ENCODE measurements around the gene CFAP251.

CFAP251 gene

DNA sequence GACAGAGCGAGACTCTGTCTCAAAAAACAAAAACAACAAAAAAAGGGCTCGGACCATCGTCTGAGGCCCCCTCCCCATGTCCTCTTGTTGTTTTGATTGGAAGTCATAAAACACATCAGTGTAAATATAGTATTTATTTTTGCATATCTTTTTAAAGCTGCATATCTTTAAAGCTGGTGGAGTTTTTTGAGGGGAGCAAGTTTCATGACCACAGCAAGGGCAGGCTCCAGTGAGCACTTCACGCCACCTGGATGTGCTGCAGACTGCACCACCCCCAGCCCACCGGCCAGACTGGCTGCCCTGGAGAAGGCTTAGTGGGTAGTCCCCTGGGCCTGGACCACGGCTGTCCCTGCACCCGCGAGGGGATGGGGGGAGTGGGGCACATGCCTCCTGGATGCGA lies 91.3 kb downstream of the CFAP251 start:
- DNase-seq = no peak

DNA sequence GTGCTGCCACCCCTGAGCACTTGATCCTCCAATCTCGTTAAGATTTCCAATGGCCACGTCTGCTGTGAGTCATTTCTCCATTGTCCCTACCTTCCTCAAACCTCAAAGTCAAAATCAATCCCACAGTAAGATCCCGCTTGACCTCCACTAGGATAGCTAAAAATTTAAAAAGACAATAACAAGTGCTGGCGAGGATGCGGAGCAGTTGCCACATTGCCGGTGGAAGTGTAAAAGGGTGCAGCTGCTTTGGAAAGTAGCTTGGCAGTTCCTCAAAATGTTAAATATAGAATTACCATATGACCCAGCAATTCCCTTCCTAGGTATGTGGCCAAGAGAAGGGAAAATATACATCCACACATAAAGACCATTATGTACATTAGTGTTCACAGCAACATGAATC lies 93.8 kb downstream of the CFAP251 start:
- DNase-seq = no peak

GRCh38 chr12:122013136-122013535 lies 94.7 kb downstream of the CFAP251 start:
- no peak for DNase-seq

GRCh38 chr12:122013791-122014590 lies 95.6 kb downstream of the CFAP251 start:
- DNase-seq = no peak

DNA sequence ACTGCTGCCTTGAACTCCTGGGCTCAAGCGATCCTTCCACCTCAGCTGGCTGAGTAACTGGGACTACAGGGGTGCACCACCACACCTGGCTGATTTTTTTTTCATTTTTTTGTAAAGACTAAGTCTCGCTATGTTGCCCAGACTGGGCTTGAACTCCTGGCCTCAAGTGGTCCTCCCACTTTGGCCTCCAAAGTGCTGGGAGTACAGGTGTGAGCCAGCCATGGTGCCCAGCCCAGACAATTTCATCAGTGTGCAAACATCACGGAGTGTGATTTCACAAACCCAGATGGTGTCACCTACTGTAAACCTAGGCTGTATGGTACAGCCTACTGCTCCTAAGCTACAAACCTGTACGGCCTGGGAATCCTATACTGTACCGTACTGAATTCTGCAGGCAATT lies 96.4 kb downstream of the CFAP251 start:
- no peak for DNase-seq

DNA sequence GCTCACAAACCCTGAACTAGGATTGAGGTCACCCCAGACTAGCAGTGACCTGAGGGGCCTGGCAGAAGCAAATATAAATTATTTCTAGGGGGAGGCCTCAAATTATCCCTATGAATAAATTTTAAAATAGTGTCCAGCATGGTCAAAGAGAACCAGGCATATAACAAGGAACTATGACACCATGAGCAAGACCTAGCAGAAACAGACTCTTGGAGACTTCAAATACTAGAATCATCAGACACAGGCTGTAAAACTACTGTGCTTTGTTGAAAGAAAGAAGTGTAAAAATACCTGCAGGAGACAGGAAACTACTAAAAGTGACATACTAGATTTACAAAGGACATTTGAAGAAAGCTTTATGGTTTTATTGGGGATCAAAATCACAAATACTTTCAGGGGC lies 100.1 kb downstream of the CFAP251 start:
- no peak for DNase-seq

- DNase-seq = no peak
Observed at GRCh38 chr12:122018937-122019336, 100.5 kb downstream of the CFAP251 start.

- DNase-seq = no peak
Observed at GRCh38 chr12:122020795-122021192, 102.4 kb downstream of the CFAP251 start.

GRCh38 chr12:122021193-122021821 lies 102.9 kb downstream of the CFAP251 start:
- DNase-seq = peak; percentile 49

GRCh38 chr12:122021822-122022392 lies 103.5 kb downstream of the CFAP251 start, which contains the start of gene BCL7A:
BCL7A (plus strand) TSS chr12:122021884; CDS start chr12:122022092, 208 bp downstream.
- DNase-seq = peak; percentile 76

GRCh38 chr12:122022393-122023338 lies 104.3 kb downstream of the CFAP251 start:
- DNase-seq = peak; percentile 44

- DNase-seq = peak; percentile 81
Observed at GRCh38 chr12:122023339-122024131, 105.1 kb downstream of the CFAP251 start.

DNA sequence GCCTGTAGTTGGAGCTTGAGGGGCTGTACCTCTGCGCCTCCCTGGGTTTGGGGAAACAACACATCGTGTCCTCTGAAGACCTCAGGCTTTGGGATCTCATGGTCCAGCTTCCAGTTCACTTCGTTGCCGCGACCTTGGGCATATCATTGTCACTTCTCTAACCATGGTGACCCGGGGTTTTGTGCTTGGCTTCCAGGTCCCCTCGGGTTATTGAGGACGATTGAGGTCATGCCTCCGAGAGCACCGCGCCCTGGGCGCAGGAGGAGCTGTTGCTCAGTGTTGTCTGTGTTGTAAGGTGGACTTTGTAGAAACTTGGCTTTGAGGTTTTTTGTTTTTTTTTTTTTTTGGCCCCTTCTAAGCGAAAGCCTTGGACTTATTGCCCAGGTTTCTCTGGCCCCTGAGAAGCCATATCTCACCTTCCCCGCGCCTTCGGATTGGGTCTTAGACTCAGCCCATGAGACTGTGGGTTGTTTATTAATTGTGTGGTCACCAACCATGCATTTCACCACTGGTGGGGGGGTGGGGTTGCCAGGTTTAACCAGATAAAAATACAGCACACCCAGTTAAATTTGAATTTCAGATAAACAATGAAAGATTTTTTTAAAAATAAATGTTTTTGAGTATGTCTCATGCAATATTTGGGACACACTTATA lies 105.9 kb downstream of the CFAP251 start:
- no peak for DNase-seq

DNA sequence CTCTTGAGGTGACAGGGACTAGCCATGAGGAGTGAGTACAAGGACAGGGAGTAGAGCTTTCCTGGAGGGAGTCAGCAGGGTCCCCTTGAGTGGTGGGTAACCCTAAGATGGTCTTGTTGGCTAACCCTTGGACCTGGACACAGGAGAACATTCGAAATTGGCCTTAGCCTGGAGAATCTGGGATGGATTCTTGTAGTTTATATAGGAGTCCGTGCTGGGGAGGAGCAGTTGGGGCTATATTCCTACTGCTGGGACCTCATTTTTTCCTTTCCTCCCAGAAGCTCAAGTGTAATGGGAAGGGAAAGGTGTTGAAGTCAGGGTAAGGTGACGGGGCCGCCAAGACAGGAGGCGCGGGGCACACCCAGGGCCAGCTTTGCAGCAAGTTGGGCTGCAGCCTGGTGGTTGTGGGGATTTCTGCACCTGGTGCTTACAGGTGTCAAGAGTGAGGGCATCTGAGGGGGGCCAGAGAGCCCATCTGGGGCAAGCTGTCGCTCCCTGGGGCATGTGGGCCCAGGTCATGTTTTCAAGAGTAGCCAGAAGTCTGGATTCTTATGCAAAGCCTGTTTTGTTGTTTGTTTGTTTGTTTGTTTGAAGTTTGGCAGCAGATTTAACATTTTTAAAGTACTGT lies 108.4 kb downstream of the CFAP251 start:
- DNase-seq = no peak

GRCh38 chr12:122028165-122028904 lies 109.9 kb downstream of the CFAP251 start:
- DNase-seq = no peak

DNA sequence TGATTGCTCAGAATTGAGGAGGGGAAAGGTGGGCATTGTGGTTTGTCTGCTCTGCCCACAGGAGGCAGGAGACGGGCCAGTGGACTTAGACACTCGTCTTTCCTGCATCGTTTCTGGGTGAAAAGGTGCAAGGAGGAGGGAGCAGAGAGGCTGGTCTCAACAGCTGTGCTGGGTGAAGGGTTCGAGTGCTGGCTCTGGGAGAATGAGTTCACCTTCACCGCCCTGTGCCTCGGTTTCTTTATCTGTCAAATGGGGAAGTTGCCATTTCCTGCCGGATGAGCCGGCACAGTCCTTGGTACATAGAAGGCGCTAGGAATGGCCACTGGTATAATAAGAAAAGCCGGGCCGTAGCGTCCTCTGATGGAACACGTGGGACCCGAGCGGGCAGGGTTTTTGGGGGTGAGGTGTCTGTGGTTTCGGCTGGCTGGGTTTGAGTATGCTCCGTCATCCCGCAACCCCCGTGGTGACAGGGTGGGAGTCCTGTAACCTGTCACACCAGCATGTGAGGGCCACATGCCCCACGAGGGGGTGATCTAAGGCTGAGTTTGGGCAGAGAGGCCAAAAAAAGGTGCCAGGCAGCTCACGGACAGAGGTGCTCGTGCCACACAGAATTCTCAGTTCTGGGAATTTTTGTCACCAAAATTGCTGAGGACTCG lies 110.6 kb downstream of the CFAP251 start:
- DNase-seq = no peak

DNA sequence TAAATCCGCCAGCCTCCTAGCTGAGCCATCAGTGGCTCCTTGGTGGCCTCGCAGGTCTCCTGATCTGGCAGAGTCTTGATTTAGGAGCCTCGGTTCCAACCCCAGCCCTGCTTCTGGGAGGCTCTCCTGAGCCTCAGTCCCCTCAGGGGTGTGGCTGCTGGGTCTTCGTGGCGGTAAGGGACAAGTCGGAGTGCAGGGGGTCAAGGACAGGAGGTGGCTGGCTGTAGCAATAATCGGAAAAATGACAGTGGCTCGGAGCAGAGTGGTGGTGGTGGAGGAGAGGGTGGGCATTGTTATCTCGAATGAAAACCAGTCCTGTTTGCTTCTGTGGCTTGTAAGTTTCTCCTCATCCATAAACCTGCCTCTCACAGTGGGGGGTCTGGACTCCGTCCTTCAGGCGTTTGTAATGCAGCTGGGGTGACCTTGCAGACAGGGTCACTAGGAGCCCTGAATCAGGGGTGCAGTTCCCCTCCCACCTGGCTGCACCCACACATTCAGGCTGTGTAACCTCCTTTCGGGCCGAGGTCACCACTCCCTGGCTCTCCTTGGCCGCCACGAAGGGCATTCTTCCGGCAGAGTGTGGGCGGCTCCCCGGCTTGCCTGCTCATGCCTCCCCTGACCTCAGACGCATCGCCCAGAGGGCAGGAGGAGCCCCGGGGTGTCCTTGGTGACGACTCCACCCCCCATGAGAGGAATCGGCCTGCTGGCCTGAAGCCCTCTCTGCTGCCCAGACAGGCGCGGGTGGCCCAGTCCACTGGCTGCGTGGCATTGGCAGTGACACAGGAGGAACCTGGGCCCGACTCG lies 111.4 kb downstream of the CFAP251 start:
- no peak for DNase-seq

GRCh38 chr12:122030424-122031035 lies 112.1 kb downstream of the CFAP251 start:
- no peak for DNase-seq

Measured in NCI-H146 (cell line).